ENCODE measurements around the gene EPHA8.

EPHA8 gene

DNA sequence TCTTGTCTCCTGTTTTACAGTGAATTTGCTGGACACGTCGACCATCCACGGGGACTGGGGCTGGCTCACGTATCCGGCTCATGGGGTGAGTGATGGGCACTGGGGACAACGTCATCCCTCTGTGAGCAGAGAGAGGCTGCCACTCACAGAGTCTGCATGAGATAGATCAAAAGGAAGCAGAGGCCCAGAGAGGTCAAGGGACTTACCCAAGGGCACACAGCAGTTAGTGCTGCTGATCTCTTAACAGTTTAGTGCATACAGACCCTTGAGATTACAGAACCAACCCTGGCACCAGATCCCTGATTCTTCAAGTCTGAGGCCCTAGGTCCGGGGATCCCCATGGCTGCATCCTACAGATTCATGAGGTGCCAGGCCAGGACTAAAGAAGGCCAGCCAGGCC is 6.0 kb downstream of the EPHA8 start:
- DNase-seq: no peak

GRCh38 chr1:22570140-22570909 is 7.0 kb downstream of the EPHA8 start:
- no peak for DNase-seq

DNA sequence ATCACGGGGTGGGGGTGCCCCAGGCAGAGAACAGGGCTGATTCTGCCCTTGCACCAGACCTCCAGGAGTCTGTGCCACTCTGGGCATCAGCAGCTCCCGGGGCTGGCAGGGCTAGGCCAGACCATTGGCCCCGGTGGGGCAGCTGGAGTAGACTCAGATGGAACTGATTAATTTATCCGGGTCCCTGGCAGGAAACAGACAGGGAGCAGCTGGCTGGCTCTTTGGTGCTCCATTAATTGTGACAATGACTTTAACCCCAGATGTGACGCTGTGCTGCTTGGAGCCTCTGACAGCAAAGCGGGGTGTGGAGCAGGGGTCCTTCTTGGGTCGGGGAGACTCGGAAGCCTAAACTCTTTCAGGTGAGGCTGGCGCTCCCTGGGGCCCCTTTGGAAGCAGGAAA is 9.5 kb downstream of the EPHA8 start:
- peak; percentile 15 for DNase-seq

- DNase-seq: no peak
These were observed 9.9 kb downstream of the EPHA8 start for GRCh38 chr1:22573237-22573636.

DNA sequence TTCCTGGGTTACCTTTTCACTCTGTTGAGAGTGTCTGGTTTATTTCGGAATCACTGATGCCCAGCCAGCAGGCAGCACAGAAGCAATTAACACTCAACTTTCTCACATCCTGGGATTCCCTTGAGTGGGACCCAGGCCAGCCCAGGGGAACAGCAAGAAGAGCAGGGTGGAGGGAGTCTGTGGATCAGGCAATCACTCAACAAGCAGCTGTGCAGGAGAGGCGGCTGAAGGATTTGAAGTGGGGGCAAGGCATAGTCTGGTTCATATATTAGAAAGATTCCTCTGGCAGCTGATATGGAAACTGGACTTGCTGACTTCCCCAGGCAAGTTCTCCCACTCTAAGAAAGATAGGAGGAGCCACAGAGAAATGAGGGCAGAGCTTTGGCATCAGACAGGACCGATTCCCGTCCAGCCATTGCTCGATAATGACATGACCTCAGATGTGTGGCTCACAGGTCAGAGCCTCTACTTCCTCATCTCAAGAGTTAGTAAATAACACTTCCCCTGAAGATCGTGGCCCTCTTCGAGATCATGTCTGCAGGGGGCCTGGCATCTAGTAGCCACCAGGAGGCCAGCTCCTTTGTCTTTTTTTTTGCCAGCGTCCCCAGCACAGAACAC is 12.4 kb downstream of the EPHA8 start:
- no peak for DNase-seq

- no peak for DNase-seq
These were observed 12.9 kb downstream of the EPHA8 start for GRCh38 chr1:22576150-22576544.

- no peak for DNase-seq
These were observed 13.3 kb downstream of the EPHA8 start for GRCh38 chr1:22576617-22577016.

DNA sequence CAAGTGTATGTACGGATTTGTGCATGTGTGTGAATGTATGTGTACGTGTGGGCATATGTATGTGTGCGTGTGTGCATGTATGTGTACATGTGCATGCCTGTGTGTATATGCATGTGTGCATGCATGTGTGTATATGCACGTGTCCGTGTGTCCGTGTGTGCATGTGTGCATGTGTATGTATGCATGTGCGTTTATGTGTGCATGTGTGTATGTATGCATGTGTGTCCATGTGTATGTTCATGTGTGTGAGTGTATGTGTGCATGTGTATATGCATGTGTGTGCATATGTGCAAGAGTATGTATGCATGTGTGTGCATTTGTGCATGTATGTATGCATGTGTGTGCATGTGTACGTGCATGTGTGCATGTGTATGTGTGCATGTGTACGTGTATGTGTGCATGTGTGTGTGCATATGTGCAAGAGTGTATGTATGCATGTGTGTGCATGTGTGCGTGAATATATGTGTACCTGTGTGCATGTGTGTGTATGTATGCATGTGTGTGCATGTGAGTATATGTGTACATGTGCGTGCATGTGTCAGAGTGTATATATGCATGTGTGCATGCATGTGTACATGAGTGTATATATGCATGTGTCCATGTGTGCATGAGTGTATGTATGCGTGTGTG is 15.6 kb downstream of the EPHA8 start:
- DNase-seq: no peak

- DNase-seq: no peak
These were observed 16.4 kb downstream of the EPHA8 start for GRCh38 chr1:22579541-22580155.

GRCh38 chr1:22582661-22583635 is 19.7 kb downstream of the EPHA8 start:
- DNase-seq: peak; percentile 4

- no peak for DNase-seq
These were observed 20.8 kb downstream of the EPHA8 start for GRCh38 chr1:22584001-22584562.

DNA sequence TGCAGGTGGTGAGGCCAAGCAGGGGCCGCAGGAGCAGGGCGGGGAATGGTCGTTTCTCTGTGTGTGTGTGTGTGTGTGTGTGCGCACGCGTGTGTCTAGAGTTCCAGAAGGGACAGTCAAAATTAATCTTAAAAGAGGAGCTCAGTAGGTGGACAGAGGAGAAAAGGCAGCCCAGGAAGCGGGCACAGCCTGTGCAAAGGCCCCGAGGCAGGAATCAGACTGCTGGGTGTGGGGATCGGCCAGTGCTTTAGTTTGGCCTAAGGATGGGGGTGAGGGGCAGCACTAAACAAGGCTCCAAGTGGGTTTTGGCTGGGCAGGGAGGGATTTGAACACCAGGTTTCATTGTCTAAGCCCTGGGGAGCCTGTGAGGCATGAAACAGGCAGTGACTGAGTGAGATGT is 21.7 kb downstream of the EPHA8 start:
- no peak for DNase-seq

- DNase-seq: no peak
These were observed 22.2 kb downstream of the EPHA8 start for GRCh38 chr1:22585471-22585870.

- DNase-seq: no peak
These were observed 23.3 kb downstream of the EPHA8 start for GRCh38 chr1:22586356-22587130.

DNA sequence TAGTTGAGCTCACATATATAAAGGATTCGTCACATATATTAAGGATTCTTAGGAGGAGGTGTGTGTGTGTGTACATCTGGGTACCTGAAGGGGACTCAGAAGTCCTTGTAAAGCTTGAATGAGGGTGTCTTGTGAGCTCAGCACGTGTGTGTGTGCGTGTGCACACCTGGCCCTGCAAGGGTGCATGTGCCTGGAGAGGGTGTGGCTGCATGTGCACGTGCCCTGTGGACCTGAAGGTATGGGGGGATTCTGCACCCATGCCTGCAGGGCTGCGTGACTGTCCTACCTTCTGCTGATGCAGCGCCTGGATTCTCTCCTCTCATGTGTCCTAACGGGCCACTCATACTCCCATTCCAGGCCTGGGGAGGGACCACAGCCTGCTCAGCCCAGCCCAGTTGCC is 24.0 kb downstream of the EPHA8 start:
- DNase-seq: no peak

DNA sequence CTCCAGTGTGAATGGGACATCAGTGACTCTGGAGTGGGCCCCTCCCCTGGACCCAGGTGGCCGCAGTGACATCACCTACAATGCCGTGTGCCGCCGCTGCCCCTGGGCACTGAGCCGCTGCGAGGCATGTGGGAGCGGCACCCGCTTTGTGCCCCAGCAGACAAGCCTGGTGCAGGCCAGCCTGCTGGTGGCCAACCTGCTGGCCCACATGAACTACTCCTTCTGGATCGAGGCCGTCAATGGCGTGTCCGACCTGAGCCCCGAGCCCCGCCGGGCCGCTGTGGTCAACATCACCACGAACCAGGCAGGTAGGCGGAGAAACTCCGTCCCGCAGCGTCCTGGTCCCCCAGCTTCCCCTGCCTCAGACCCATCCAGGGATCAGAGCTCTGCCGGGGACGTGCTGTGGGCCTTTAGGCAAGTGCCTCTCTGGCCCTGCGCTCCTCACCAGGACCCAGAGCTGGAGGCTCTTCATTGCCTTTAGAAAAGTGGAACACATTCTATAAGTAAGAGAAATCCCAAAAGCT is 25.7 kb downstream of the EPHA8 start:
- DNase-seq: no peak

DNA sequence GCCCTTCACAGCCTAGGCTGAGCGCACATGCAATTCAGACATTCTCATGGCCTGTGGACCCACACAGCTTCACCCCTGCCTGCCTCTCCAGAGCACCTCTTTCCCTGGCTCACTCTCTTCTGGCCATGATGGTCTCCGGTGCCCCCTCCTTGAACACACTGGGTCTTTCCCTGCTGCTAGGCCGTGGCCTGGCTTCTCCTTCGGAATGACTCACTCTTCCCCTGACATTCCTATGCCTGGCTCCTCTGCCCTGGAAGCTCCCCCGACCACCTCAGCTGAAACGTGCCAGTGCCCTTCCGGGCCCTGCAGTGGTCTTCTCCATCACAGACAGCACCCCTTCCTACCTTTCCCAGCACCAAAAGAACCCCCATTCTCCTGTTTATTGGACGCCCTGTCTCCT is 28.3 kb downstream of the EPHA8 start:
- DNase-seq: no peak

DNA sequence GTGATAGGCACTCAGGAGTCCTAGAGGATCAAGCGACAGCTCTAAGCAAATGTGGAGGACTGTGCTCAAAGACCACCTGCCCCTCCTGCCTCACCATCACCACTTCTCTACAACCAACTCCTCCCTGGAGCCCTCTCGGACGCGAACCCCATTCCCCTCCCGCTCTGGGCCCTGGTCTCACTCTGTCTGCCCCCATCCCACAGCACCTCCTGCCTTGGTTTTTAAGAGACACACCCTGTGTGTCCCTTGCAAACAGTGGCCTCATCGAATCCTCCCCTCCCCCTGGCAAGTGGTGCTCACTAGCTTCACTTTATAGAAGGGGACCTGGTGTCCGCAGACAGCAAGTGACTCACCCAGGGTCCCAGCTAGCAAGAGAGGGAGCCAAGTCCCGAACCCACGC is 28.8 kb downstream of the EPHA8 start:
- DNase-seq: no peak

DNA sequence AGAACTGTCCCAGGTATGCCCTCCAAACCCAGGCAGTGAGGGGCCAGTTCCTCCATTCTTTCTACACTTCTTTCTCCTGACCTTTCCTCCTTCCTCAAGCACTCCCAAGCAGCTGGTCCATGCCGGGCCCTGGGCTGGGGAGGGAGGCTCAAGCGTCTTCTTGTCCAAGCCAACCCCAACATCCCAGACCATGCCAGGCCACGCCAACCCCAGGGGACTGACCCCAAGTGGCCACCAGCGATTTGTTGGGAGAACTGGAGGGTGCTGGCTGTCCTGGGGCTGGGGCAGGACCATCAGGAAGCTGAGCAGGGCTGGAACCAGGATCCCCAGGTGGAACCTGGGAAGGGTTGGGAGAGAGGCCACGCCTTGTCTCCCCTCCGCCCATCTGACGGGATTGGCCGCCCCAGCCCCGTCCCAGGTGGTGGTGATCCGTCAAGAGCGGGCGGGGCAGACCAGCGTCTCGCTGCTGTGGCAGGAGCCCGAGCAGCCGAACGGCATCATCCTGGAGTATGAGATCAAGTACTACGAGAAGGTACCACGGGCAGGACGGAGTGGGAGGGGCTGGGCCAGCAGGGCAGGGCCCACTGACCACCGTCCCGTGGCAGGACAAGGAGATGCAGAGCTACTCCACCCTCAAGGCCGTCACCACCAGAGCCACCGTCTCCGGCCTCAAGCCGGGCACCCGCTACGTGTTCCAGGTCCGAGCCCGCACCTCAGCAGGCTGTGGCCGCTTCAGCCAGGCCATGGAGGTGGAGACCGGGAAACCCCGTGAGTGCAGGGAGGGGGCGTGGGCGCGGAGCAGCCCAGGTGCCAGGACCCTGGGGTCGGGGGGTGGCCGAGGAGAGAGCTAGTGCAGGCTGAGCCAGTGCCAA is 29.9 kb downstream of the EPHA8 start:
- DNase-seq: no peak

DNA sequence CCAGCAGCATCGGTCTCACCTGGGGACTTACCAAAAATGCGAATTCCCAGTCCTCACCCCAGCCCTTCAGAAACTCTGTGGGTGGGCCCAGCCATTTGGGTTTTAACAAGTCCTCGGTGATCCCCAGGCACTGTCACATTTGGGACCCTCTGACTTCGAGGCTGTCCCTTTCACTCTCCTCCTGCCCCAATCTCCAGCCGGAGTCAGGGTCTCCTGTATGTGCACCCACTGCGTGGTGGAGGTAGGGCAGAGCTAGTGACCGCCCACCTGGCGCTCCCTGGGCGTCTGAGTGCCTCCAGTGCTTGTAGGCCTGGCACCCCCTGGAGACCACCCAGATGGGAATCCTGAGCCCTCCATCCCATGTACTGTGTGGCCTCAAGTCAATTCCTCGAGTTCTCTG is 31.1 kb downstream of the EPHA8 start:
- no peak for DNase-seq

Data from NCI-H1694 (cell line).